ENCODE data around the gene MLH1.

The MLH1 gene

DNA sequence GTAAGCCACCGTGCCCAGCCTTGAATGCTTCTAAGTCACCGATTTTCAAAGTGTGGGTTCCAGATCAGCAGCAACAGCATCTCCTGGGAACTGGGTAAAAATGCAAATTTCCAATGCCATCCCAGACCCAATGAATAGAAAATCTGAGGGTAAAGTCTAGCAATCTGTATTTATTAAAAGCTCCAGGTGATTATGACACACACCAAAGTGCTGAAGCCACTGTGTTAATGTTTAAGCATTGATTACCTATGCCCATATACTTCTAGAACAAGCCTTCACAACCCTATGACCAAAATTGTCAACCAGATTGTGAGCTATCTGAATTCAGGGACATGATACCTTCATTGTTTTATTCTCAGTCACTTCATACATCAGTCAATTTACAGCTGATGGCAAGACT lies 94.6 kb downstream of the MLH1 start:
- ATAC-seq (replicated peaks; ENCODE audit: extremely low read depth, poor library complexity, severe bottlenecking) (no peak), DNase-seq (ENCODE audit: low spot score in 2 of 2) (no peak)
- H3K4me1 Mint-ChIP-seq = no peaks in the 10 kb centered on the region
- no peak overlapping the region for H3K4me3 Mint-ChIP-seq
- H3K9me3 Mint-ChIP-seq = no peaks in the 10 kb centered on the region
- H3K36me3 Mint-ChIP-seq (ENCODE audit: insufficient read depth) = peaks cover 18% of the 10 kb centered on the region
- no peaks in the 10 kb centered on the region for H3K27me3 Mint-ChIP-seq
- H3K27ac Mint-ChIP-seq (ENCODE audit: low read depth) = no peak overlapping the region

DNA sequence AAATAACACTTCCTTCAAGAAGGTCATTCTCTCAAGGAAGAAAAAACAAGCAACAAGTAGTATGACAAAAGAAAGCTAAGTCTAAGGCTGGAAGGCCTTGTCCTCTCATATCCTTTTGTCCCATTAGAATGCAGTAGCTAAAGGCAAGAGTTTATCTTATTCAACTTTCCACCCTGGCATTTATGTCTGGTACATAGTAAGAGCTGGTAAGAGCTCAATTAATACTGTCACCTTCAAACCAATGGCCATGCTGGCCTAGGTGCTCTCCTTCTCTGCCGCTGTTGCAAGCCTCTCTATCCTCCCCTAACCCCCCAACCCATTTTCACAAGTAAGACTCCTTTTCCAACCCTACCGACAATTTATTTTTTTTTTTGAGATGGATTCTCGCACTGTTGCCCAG lies 99.2 kb downstream of the MLH1 start:
- peaks cover 14% of the 10 kb centered on the region for H3K36me3 Mint-ChIP-seq (ENCODE audit: insufficient read depth)

DNA sequence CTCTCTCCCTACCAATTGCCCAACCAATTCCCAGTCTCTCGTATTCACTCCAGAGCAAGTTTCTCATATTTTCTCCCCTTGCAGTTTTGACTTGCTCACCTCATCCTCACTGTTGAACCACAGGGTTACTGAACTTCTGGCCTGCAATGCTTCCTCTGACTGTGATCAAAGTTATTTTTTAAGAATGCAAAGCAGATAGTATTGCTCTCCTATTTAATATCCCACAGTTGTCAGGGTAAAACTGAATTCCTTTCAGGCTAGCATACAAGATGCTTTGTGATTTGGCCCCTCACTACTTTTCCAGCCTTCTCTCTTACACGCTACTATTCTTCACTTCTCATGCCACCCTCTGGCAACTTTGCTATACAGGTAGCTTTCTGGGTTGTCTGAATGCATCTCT lies 100.2 kb downstream of the MLH1 start:
- Mint-ChIP-seq H3K27me3 (no peaks in the 10 kb centered on the region), H3K9me3 (no peaks in the 10 kb centered on the region), H3K4me1 (no peaks in the 10 kb centered on the region), H3K4me3 (no peak overlapping the region), H3K27ac (ENCODE audit: low read depth) (peak overlapping the region; percentile 48), H3K36me3 (ENCODE audit: insufficient read depth) (peaks cover 12% of the 10 kb centered on the region)
- DNase-seq (ENCODE audit: low spot score in 2 of 2) (no peak), ATAC-seq (replicated peaks; ENCODE audit: extremely low read depth, poor library complexity, severe bottlenecking) (no peak)

More for the DNA sequence above, 99.2 kb downstream of the MLH1 start:
- ATAC-seq (replicated peaks; ENCODE audit: extremely low read depth, poor library complexity, severe bottlenecking) (no peak), DNase-seq (ENCODE audit: low spot score in 2 of 2) (no peak)
- H3K9me3 Mint-ChIP-seq = no peaks in the 10 kb centered on the region
- H3K27me3 Mint-ChIP-seq = no peaks in the 10 kb centered on the region
- peak overlapping the region; percentile 11 for H3K27ac Mint-ChIP-seq (ENCODE audit: low read depth)
- H3K4me3 Mint-ChIP-seq = no peak overlapping the region
- no peaks in the 10 kb centered on the region for H3K4me1 Mint-ChIP-seq

DNA sequence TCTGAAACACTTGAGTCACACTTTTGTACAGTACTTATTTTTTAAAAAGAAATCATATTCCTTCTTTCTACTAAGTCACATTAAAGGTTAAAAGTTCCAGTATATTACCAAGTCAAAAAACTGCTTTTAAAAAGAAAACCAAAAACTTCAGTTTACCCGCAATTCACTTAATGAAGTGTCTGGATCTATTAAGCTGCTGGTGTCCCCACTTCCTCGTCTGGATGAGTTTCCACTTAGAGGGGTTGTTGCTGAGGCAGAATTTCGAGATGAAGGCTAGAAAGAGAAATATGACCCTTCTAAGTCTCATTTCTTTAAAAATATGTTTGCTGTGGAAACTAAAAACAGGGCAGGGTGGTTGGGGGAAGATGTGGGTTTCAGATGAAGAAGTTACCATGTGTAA lies 101.3 kb downstream of the MLH1 start:
- DNase-seq (ENCODE audit: low spot score in 2 of 2) (no peak), ATAC-seq (replicated peaks; ENCODE audit: extremely low read depth, poor library complexity, severe bottlenecking) (no peak)
- Mint-ChIP-seq H3K9me3 (no peaks in the 10 kb centered on the region), H3K4me1 (no peaks in the 10 kb centered on the region), H3K27me3 (no peaks in the 10 kb centered on the region), H3K36me3 (ENCODE audit: insufficient read depth) (peaks cover 11% of the 10 kb centered on the region), H3K27ac (ENCODE audit: low read depth) (no peak overlapping the region), H3K4me3 (no peak overlapping the region)

DNA sequence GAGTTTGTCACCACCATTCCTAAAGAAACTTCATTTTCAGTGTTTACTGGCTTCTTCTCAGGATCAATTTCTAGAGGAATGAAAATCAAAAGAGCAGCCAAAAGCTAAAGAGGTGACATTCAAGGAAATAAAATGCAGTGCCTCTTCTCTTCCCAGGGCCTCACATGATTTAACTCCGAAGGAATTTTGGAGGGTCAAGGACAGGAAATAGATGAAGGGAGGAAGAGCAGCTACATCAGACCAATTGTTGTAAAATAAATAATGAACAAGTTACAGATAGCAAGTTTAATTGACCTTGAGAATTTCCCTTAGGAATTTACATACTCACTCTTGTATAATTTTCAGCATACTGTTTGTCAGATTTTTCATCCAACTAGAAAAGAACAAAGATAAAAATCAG lies 103.0 kb downstream of the MLH1 start:
- no peaks in the 10 kb centered on the region for H3K4me1 Mint-ChIP-seq
- H3K36me3 Mint-ChIP-seq (ENCODE audit: insufficient read depth) = peaks cover 8% of the 10 kb centered on the region
- H3K27ac Mint-ChIP-seq (ENCODE audit: low read depth) = no peak overlapping the region
- no peak overlapping the region for H3K4me3 Mint-ChIP-seq
- H3K27me3 Mint-ChIP-seq = no peaks in the 10 kb centered on the region
- DNase-seq (ENCODE audit: low spot score in 2 of 2) = no peak
- no peak for ATAC-seq (replicated peaks; ENCODE audit: extremely low read depth, poor library complexity, severe bottlenecking)
- no peaks in the 10 kb centered on the region for H3K9me3 Mint-ChIP-seq

DNA sequence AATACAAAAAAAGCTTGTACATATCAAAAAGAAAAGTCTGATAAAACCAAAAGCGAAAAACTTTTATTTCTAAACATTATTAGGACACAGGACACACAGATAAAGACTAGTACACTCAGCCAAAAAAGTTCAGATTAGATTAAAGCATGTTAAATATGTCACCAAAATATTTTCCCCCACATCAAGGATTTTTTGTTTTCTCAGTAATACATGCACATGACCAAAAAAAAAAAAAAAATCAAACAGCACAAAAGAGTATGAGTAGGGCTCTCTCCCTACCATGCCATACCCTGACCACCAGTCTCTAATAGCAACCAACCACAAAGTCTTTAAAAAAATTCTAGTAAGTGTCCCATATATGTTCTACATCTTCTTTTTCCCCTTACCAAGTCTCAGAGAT lies 103.7 kb downstream of the MLH1 start:
- H3K27me3 Mint-ChIP-seq = no peaks in the 10 kb centered on the region
- H3K4me3 Mint-ChIP-seq = no peak overlapping the region

DNA sequence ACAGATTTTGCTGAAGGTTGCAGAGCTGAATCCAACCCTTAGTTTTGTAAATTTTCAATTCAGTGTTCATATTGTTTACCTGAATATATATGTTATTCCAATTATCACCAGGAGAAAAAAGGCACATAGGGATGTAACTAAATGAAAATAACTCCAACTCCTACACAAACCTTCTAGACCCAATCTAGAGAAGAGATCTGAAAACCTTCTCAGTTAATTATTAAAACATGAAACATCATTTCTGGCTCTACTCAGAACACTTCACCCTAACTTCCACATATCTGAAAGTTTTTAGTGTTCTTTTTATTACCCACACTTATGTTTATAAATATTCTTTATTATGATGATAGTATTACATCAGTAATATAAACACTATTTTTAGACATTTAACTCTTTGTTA lies 104.5 kb downstream of the MLH1 start:
- no peaks in the 10 kb centered on the region for H3K9me3 Mint-ChIP-seq
- no peak for ATAC-seq (replicated peaks; ENCODE audit: extremely low read depth, poor library complexity, severe bottlenecking)
- H3K27me3 Mint-ChIP-seq = no peaks in the 10 kb centered on the region
- DNase-seq (ENCODE audit: low spot score in 2 of 2) = no peak
- peak overlapping the region; percentile 17 for H3K27ac Mint-ChIP-seq (ENCODE audit: low read depth)
- no peaks in the 10 kb centered on the region for H3K4me1 Mint-ChIP-seq
- H3K36me3 Mint-ChIP-seq (ENCODE audit: insufficient read depth) = peaks cover 5% of the 10 kb centered on the region
- H3K4me3 Mint-ChIP-seq = no peak overlapping the region

More for the DNA sequence above, 103.7 kb downstream of the MLH1 start:
- peak overlapping the region; percentile 17 for H3K27ac Mint-ChIP-seq (ENCODE audit: low read depth)
- H3K9me3 Mint-ChIP-seq = no peaks in the 10 kb centered on the region
- H3K4me1 Mint-ChIP-seq = no peaks in the 10 kb centered on the region
- no peak for DNase-seq (ENCODE audit: low spot score in 2 of 2)
- peaks cover 5% of the 10 kb centered on the region for H3K36me3 Mint-ChIP-seq (ENCODE audit: insufficient read depth)
- no peak for ATAC-seq (replicated peaks; ENCODE audit: extremely low read depth, poor library complexity, severe bottlenecking)

DNA sequence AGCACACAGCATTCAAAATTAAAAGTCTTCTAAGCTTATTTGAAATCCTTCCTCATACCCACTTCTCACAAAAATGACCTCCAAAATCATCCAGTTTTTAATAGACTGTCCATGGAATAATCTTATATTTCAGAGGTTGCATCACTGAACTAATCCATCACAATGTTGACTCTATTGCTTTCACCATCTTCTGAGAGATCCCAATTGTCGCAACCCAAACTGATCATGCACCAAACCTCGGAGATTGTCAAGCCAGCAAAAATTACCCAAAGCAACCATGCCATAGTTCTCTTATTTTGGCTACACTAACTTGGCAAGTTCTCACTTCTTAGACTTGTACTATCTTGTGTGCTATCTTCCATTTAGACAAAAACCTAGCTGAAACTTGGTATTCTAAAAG lies 105.6 kb downstream of the MLH1 start:
- Mint-ChIP-seq H3K27ac (ENCODE audit: low read depth) (no peak overlapping the region), H3K4me3 (no peak overlapping the region), H3K27me3 (no peaks in the 10 kb centered on the region), H3K36me3 (ENCODE audit: insufficient read depth) (peaks cover 3% of the 10 kb centered on the region), H3K9me3 (no peaks in the 10 kb centered on the region), H3K4me1 (peaks cover 5% of the 10 kb centered on the region)
- ATAC-seq (replicated peaks; ENCODE audit: extremely low read depth, poor library complexity, severe bottlenecking) (no peak), DNase-seq (ENCODE audit: low spot score in 2 of 2) (no peak)

DNA sequence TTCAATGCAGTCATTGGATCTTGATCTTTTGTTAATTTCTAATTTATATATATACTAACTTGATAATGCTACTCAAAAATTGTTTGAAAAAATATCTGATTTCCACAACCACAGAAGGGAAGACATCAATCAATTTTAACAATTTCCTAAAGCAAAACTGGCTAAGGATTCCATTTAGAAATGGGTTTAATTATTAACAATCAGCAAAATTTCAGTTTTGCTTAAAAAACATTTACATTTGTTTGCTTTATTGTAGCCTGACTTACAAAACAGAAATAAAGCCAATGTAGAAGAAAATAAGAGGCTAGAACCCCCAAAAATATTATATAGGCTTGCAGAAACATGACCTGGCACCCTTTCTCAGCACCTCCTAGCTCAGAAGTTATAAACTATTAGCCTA lies 106.2 kb downstream of the MLH1 start:
- no peaks in the 10 kb centered on the region for H3K9me3 Mint-ChIP-seq
- H3K4me3 Mint-ChIP-seq = no peak overlapping the region
- no peaks in the 10 kb centered on the region for H3K27me3 Mint-ChIP-seq
- ATAC-seq (replicated peaks; ENCODE audit: extremely low read depth, poor library complexity, severe bottlenecking) (no peak), DNase-seq (ENCODE audit: low spot score in 2 of 2) (no peak)
- H3K27ac Mint-ChIP-seq (ENCODE audit: low read depth) = no peak overlapping the region
- H3K4me1 Mint-ChIP-seq = peaks cover 5% of the 10 kb centered on the region
- H3K36me3 Mint-ChIP-seq (ENCODE audit: insufficient read depth) = peaks cover 4% of the 10 kb centered on the region

DNA sequence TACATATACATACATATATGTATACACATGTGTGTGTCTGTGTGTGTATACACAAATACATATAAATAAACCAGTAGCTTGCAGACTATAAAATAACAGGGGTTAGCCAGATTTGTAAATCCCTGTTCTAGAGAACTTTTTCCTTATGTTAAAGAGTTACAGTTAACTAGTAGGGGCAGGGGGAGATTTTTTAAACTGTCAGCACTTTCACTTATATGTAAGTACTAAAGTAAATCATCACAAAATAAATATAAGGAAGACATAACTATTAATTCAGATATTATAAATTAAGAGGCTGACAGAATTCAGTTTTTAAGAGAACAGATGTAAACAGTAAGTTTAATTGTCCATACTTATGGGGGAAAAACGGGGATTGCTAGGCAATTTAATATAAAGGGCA lies 107.1 kb downstream of the MLH1 start:
- H3K36me3 Mint-ChIP-seq (ENCODE audit: insufficient read depth) = peaks cover 1% of the 10 kb centered on the region
- H3K4me3 Mint-ChIP-seq = no peak overlapping the region
- H3K27me3 Mint-ChIP-seq = no peaks in the 10 kb centered on the region
- H3K27ac Mint-ChIP-seq (ENCODE audit: low read depth) = no peak overlapping the region
- DNase-seq (ENCODE audit: low spot score in 2 of 2) = no peak
- no peak for ATAC-seq (replicated peaks; ENCODE audit: extremely low read depth, poor library complexity, severe bottlenecking)
- H3K9me3 Mint-ChIP-seq = no peaks in the 10 kb centered on the region
- H3K4me1 Mint-ChIP-seq = peaks cover 5% of the 10 kb centered on the region
